ENCODE results near the gene HCN3. TPM values are rescaled to one million over a fixed set of nuclear protein-coding genes. Genes with fewer than 3 reads are reported as not detected.
"Not testable (repeated sequence)": the region's sequence is repeated elsewhere in the genome, so short reads cannot be mapped to it uniquely, and the experiment has no call there.

The HCN3 gene
- total RNA-seq (2021; fragmentation: NEBNext Ultra II Directional; extraction: Animal tissue kit (Norgen Biotek cat#: 25700)): 1 to 10 TPM; 1.3 to 1.6 (median 1.5) TPM
- long read RNA-seq, partial matches to known transcripts: 0 of 2 reads
- long read RNA-seq, other reads (novel, unspliced or antisense): 2 of 2 reads

DNA sequence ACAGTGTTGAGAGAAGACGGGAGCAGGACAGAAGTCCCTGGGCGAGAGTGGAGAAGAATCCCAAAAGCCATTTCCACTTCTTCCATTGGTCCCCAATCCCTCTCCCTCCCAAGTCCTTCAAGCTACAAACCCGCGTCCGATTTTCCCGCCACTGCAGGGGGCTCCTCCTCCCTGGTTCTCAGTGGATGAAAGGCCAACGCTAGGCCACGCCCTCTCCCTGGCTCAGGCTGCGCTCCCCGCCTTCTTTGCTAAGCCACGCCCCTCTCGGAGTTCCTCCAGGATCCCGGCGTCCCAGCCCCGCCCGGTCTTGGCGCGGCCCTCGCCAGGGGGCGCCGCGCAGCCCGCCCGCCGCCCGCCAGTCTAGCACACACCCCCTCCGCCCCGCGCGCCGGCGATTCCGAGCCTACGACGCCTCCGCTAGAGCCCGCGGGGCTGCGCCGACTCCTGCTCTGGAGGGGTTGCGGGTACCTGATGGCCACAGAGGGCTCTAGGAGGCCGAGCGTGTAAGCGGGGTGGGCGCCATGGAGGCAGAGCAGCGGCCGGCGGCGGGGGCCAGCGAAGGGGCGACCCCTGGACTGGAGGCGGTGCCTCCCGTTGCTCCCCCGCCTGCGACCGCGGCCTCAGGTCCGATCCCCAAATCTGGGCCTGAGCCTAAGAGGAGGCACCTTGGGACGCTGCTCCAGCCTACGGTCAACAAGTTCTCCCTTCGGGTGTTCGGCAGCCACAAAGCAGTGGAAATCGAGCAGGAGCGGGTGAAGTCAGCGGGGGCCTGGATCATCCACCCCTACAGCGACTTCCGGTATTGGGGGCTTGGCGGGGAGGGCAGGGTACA lies at the start of gene HCN3:
HCN3 (plus strand) TSS at position 394 of the 832 bp plus-strand sequence; CDS start at position 522, 128 bp downstream.
- peaks cover 5% of the 10 kb centered on the region; the same call in 1 of the 2 replicates for H3K36me3 Mint-ChIP-seq (ENCODE audit: low read depth)
- no peaks in the 10 kb centered on the region for H3K9me3 Mint-ChIP-seq

DNA sequence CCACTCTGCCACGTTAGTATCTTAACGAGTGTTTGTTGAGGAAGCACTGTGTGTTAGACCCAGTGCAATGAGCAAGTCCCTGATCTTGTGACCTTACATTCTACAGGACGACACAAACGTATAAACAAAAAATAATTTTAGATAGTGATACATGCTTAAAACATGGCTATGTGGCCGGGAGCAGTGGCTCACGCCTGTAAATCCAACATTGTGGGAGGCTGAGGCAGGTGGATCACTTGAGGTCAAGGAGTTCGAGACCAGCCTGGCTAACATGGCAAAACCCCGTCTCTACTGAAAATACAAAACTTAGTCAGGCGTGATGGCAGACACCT lies 49.2 kb upstream of the HCN3 start:
- Mint-ChIP-seq H3K4me1 (ENCODE audit: low read depth) (peaks cover 60% of the 10 kb centered on the region), H3K27ac (peak overlapping the region; percentile 86), H3K27me3 (ENCODE audit: insufficient read depth) (peaks cover 10% of the 10 kb centered on the region), H3K9me3 (no peaks in the 10 kb centered on the region), H3K4me3 (peak overlapping the region; percentile 91), H3K36me3 (ENCODE audit: low read depth) (no peaks in the 10 kb centered on the region; the same call in 1 of the 2 replicates)
- TF ChIP-seq, protein P1, sequence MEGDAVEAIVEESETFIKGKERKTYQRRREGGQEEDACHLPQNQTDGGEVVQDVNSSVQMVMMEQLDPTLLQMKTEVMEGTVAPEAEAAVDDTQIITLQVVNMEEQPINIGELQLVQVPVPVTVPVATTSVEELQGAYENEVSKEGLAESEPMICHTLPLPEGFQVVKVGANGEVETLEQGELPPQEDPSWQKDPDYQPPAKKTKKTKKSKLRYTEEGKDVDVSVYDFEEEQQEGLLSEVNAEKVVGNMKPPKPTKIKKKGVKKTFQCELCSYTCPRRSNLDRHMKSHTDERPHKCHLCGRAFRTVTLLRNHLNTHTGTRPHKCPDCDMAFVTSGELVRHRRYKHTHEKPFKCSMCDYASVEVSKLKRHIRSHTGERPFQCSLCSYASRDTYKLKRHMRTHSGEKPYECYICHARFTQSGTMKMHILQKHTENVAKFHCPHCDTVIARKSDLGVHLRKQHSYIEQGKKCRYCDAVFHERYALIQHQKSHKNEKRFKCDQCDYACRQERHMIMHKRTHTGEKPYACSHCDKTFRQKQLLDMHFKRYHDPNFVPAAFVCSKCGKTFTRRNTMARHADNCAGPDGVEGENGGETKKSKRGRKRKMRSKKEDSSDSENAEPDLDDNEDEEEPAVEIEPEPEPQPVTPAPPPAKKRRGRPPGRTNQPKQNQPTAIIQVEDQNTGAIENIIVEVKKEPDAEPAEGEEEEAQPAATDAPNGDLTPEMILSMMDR (IDR thresholded peaks at IDR 0.05): no peak
- peak; percentile 27 for DNase-seq

More for the DNA sequence above, at the start of gene HCN3:
- TF ChIP-seq, protein P1 (IDR thresholded peaks at IDR 0.05): peak; percentile 90
- Mint-ChIP-seq H3K27ac (no peak within 1 kb of the TSS), H3K4me3 (peak within 1 kb of the TSS; percentile 81), H3K4me1 (ENCODE audit: low read depth) (peaks cover 38% of the 10 kb centered on the region), H3K27me3 (ENCODE audit: insufficient read depth) (no peaks in the 10 kb centered on the region; the same call in 1 of the 2 replicates)
- peak; percentile 92 for DNase-seq

DNA sequence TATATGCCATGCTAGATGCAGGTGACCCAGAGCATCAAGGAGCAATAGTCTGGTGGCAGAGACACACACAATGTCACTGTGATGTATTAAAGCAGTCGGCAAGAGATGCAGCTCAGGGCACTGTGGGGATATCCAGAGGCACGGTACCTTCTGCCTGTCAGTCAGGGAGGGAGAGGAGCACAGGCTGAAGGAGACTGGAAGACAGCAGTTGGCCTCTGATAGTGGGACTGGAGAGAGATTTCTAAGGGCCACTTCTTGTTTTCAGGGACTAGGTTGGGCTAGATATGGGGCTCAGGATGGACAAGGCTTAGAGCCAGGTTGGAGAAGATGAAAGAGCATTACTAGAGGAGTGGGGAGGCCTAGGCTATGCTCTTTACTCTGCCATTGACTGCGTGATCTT lies 46.0 kb upstream of the HCN3 start:
- H3K36me3 Mint-ChIP-seq (ENCODE audit: low read depth); DNase-seq; H3K4me3 Mint-ChIP-seq; H3K9me3 Mint-ChIP-seq: not testable (repeated sequence)
- Mint-ChIP-seq H3K27ac (peak overlapping the region; percentile 12; the same call in 1 of the 2 replicates), H3K4me1 (ENCODE audit: low read depth) (peaks cover 35% of the 10 kb centered on the region), H3K27me3 (ENCODE audit: insufficient read depth) (peaks cover 10% of the 10 kb centered on the region)

DNA sequence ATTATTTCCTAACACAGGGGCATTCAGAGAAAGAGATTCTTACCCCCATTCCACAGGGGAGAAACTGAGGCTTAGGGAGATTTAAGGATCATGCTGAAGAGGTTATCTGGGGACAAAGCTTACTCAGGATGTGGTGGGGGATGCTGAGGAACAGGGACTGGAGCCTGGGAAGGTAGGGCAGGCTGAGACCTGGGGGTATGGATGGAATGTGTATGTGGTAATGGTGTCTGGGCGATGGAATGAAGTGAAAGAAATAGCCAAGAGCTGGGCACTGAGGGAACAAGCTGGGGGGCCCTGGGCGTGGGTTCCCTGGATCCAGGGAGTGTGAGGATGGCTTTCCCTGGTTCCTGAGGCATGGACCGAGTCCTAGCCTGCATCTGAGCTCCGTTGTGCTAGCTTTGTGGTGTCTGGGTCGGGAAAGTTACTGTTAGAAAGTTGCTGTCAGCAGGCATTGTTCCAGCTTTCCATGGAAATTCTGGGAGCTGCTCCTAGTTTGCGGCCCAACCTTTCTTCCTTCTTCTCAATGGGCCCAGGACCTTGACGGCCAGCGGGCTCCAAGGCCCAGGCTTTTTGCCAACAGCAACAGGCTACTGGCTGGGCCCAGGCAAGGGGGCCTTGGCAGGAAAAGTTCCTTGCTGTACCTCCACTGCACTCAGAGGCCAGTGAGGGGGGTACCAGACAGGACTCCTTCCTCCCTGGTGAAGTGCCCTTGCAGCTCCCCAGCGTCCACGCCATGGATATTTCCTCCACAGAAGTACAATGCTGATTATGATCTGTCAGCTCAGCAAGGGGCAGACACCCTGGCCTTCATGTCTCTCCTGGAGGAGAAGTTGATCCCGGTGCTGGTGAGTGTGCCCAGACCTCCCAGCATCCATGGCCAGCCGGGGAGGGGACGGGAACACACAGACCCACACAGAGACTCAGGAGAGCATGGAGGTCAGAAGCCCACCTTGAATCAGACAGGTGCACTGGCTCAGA lies 45.0 kb upstream of the HCN3 start:
- Mint-ChIP-seq H3K27ac (peak overlapping the region; percentile 21), H3K4me1 (ENCODE audit: low read depth) (peaks cover 28% of the 10 kb centered on the region)
- not testable (repeated sequence) for DNase-seq; H3K27me3 Mint-ChIP-seq (ENCODE audit: insufficient read depth); H3K4me3 Mint-ChIP-seq; H3K9me3 Mint-ChIP-seq; H3K36me3 Mint-ChIP-seq (ENCODE audit: low read depth)

DNA sequence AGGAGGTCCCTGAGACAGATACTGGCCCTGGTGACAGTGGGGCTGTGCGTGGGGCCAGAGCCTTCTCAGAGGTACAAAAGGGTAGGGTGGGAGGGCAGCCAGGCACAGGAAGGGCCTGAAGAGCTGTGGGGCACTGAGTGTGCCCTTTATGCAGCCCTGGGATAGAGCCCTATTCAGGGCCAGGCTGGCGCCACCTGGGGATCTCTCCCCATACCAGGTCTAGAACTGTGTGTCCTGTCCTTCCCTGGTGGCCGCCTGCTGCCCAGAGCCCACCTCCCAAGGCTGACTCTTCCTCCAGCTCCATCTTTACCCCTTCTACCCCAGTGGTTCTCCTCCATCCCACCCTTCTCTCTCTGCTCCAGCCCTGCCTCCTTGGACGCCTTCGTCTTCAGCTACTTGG lies 43.8 kb upstream of the HCN3 start:
- not testable (repeated sequence) for H3K27ac Mint-ChIP-seq; H3K36me3 Mint-ChIP-seq (ENCODE audit: low read depth); H3K27me3 Mint-ChIP-seq (ENCODE audit: insufficient read depth); DNase-seq; H3K4me3 Mint-ChIP-seq; H3K9me3 Mint-ChIP-seq
- peaks cover 18% of the 10 kb centered on the region for H3K4me1 Mint-ChIP-seq (ENCODE audit: low read depth)

DNA sequence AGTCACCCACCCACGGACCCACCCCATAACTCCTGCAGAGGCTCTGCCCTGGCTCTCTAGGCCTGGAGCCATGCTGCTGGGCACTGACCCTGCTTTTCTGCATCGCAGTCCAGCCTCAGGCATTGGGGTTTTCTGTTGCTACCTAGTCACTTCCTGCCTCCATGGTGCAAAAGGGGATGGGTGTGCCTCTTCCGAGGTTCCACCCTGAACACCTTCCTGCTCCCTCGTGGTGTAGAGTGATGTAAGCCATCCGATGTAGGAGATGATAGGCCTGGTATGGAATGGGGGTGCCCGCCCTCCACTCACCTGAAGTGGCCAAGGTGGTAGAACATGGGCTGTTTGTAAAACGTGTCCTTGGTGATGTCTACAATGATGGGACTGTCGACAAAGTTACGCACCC lies 41.9 kb upstream of the HCN3 start:
- H3K27me3 Mint-ChIP-seq (ENCODE audit: insufficient read depth); H3K4me3 Mint-ChIP-seq; H3K36me3 Mint-ChIP-seq (ENCODE audit: low read depth); H3K27ac Mint-ChIP-seq; DNase-seq; H3K9me3 Mint-ChIP-seq: not testable (repeated sequence)
- H3K4me1 Mint-ChIP-seq (ENCODE audit: low read depth): peaks cover 15% of the 10 kb centered on the region

DNA sequence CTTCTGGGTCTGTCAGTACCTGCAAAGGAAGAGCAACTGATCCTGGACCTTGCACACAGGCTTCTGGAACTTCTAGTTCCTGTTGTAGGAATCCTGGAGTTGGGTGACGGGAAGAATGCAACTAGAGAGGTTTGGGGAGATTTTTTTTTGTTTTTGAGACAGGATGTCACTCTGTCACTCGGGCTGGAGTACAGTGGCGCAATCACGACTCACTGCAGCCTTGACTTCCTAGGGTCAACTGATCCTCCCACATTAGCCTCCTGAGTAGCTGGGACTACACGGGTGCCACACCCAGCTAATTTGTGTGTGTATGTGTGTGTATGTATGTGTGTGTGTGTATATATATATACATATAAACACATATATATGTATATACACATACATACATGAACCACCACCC lies 40.8 kb upstream of the HCN3 start:
- Mint-ChIP-seq H3K4me1 (ENCODE audit: low read depth) (peaks cover 22% of the 10 kb centered on the region), H3K4me3 (no peak overlapping the region), H3K27ac (no peak overlapping the region), H3K9me3 (no peaks in the 10 kb centered on the region), H3K27me3 (ENCODE audit: insufficient read depth) (no peaks in the 10 kb centered on the region; the same call in none of the 2 replicates), H3K36me3 (ENCODE audit: low read depth) (peaks cover 8% of the 10 kb centered on the region; the same call in 1 of the 2 replicates)
- TF ChIP-seq, protein P1 (IDR thresholded peaks at IDR 0.05): no peak
- DNase-seq: no peak

Measured in HFFc6 (cell line).